Vagina (tissue), 2 donors: ENCODE results near the gene CRACDL.

Source experiments
- POLR2AphosphoS5 ChIP-seq, 2 donors: sonication (generic); formaldehyde crosslinking; IDR thresholded peaks; one replicate each; pipeline ENCODE4 v1.9.0; 2017; ENCODE audit warnings: antibody characterized with exemption in 2 of 2, mild to moderate bottlenecking in 2 of 2, low read depth in 1 of 2; ENCODE audit not compliant: insufficient read depth in 1 of 2
- TF ChIP-seq, protein P1 (sequence below), 3 experiments: fragments of 450-650 bp in 2 of 3; fragments of 200-600 bp in 1 of 3; sonication (generic) in 1 of 3; IDR thresholded peaks; one replicate each; pipeline ENCODE4 v1.5.1; 2017 to 2019; ENCODE audit warnings: antibody characterized with exemption in 3 of 3, mild to moderate bottlenecking in 2 of 3, moderate library complexity in 2 of 3

GRCh38 chr2:98884658-98885057, 51.4 kb downstream of the CRACDL start:
- TF ChIP-seq, protein P1, sequence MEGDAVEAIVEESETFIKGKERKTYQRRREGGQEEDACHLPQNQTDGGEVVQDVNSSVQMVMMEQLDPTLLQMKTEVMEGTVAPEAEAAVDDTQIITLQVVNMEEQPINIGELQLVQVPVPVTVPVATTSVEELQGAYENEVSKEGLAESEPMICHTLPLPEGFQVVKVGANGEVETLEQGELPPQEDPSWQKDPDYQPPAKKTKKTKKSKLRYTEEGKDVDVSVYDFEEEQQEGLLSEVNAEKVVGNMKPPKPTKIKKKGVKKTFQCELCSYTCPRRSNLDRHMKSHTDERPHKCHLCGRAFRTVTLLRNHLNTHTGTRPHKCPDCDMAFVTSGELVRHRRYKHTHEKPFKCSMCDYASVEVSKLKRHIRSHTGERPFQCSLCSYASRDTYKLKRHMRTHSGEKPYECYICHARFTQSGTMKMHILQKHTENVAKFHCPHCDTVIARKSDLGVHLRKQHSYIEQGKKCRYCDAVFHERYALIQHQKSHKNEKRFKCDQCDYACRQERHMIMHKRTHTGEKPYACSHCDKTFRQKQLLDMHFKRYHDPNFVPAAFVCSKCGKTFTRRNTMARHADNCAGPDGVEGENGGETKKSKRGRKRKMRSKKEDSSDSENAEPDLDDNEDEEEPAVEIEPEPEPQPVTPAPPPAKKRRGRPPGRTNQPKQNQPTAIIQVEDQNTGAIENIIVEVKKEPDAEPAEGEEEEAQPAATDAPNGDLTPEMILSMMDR (IDR thresholded peaks at IDR 0.05), result no peak
- no peak for TF ChIP-seq POLR2AphosphoS5 (IDR thresholded peaks at IDR 0.05; ENCODE audit: insufficient read depth in 1 of 2, low read depth in 1 of 2)
